GM04503 (cell line): ENCODE results near the gene SLC35F3.

ENCODE experiments used
- DNase-seq: peaks from one replicate; pipeline ENCODE4 v3.0.0-alpha.2; 2012; ENCODE audit warnings: low read depth

Gene SLC35F3

GRCh38 chr1:234369784-234370183, 465.3 kb downstream of the SLC35F3 start:
- no peak for DNase-seq

DNA sequence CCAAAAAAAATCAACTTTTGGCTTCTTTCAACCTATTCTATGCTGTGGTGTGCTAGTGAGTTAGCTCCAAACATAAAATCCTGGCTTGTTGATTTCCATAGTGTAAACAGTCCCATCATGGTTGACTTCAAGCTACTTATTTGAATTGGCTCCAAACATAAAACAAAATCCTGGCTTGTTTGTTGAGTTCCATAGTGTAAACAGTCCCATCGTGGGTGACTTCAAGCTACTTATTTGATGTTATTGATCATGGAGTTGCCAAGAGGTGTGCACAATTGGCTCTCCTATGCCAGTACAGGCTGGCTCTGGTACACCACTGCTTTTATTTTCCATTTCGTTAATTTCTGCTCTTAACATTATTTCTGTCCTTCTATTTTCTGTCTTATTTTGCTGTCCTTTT, 466.9 kb downstream of the SLC35F3 start:
- DNase-seq: no peak

GRCh38 chr1:234372011-234372757, 467.7 kb downstream of the SLC35F3 start:
- no peak for DNase-seq

DNA sequence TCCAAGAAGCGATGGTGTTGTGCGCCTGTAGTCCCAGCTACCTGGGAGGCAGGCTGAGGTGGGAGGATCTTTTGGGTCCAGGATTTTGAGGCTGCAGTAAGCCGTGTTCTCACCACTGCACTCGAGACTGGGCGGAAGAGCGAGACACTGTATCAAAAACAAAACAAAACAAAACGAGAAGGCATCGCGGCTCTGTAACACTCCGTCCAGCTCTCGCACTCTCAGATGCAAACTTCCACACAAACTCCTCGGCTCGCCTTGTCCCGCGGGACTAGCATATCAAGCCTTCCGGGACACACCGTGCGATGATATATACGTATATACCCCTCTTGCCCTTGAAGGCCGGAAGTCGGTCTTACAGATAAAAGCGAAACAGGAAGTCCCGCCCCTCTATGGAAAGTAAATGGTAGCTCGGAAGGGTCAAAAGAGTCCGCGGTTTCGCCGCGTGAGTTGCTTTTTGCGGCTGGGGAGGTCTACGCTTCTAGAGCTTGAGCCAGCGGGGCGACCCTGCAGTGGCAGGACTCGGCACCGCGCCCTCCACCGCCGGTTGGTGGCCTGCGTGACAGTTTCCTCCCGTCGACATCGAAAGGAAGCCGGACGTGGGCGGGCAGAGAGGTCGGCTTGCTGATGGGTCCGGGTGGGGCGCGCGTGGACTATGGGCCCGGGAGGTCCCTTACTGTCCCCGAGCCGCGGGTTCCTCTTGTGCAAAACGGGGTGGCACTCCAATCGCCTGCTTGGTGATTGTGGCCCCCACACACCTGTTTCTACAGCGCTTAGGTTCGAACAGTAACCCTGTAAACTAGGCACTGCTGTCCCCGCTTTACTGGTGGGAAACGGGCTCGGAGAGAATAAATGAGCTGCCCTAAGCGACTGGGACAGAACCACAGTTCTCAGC, 468.8 kb downstream of the SLC35F3 start, which contains the start of gene COA6:
TSS of gene COA6 (plus strand) at position 393 of the 895 bp plus-strand sequence. CDS start at position 404, 11 bp downstream.
- DNase-seq: peak; percentile 88

DNA sequence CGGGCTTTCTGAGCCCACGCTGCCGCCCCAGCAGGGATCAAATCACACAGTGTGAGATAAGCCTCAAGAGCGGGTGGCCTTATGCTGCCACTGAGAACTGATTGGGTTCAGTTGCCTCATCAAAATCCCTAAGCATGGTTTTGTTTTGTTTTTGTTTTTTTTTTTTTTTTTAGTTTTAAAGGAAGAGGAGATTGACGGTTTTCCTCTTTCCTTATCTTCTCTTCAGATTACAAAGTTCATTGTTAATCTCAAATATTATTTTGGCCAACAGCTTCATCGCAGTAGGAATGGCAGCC, 469.4 kb downstream of the SLC35F3 start:
- no peak for DNase-seq
